ENCODE results near the gene SSBP1. TPM values are rescaled to one million over a fixed set of nuclear protein-coding genes. Genes with fewer than 3 reads are reported as not detected.
"Not testable (repeated sequence)": the region's sequence is repeated elsewhere in the genome, so short reads cannot be mapped to it uniquely, and the experiment has no call there.

Gene SSBP1
- polyA plus RNA-seq, 3 donors = 66.9 to 197 (median 184) TPM

- Histone ChIP-seq H3K27me3 (ENCODE audit: control insufficient read depth in 2 of 2, insufficient read depth in 2 of 2, low read length in 2 of 2) (no peaks in the 10 kb centered on the region), H3K27ac (ENCODE audit: low read depth in 1 of 2, low read length in 2 of 2) (no peak overlapping the region), H3K9ac (ENCODE audit: insufficient read depth, low read length, poor library complexity, severe bottlenecking) (no peak overlapping the region), H2AFZ (ENCODE audit: insufficient read depth, low read depth, low read length, poor library complexity, severe bottlenecking) (no peak overlapping the region), H3K4me3 (replicated peaks in 1 of 3; ENCODE audit: low read depth in 2 of 3, low read length in 3 of 3) (no peak overlapping the region), H3K4me2 (replicated peaks; ENCODE audit: extremely low read depth, low read length, poor library complexity, severe bottlenecking) (no peak overlapping the region), H3K9me3 (replicated peaks in 1 of 2; ENCODE audit: control insufficient read depth in 1 of 2, insufficient read depth in 1 of 2, low read length in 2 of 2) (peaks cover 17 to 36% of the 10 kb centered on the region in 2 donors), H4K20me1 (ENCODE audit: insufficient read depth, low read length) (no peaks in the 10 kb centered on the region), H3K79me2 (ENCODE audit: insufficient read depth, low read length) (no peaks in the 10 kb centered on the region), H3K36me3 (replicated peaks in 1 of 2; ENCODE audit: control insufficient read depth in 1 of 2, insufficient read depth in 2 of 2, low read length in 2 of 2) (peaks cover 92 to 100% of the 10 kb centered on the region in 2 donors), H3K4me1 (ENCODE audit: control insufficient read depth in 1 of 2, insufficient read depth in 2 of 2, low read length in 2 of 2) (no peaks in the 10 kb centered on the region)
- intact Hi-C loops (cut with micrococcal nuclease) = no loop called here
- WGBS (ENCODE audit: insufficient coverage) = no CpG with 5 or more reads among the region's 2 CpGs
- Mint-ChIP-seq H3K4me3 (no peak overlapping the region), H3K36me3 (peaks cover 73 to 93% of the 10 kb centered on the region in 2 donors), H3K27ac (no peak overlapping the region), H3K27me3 (ENCODE audit: low read depth in 3 of 3) (no peaks in the 10 kb centered on the region), H3K9me3 (peaks cover 19 to 30% (median 25%) of the 10 kb centered on the region in 7 donors), H3K4me1 (no peaks in the 10 kb centered on the region)
- TF ChIP-seq CTCF (IDR thresholded peaks at IDR 0.05) = no peak
- DNase-seq = no peak
These were observed 10.2 kb downstream of the SSBP1 start for GRCh38 chr7:141748396-141748795.

GRCh38 chr7:141751904-141752303 lies 13.7 kb downstream of the SSBP1 start:
- H3K27me3 Mint-ChIP-seq (ENCODE audit: low read depth in 3 of 3); H4K20me1 ChIP-seq (ENCODE audit: insufficient read depth, low read length); H2AFZ ChIP-seq (ENCODE audit: insufficient read depth, low read depth, low read length, poor library complexity, severe bottlenecking); DNase-seq; H3K27ac ChIP-seq (ENCODE audit: low read depth in 1 of 2, low read length in 2 of 2); H3K4me1 ChIP-seq (ENCODE audit: control insufficient read depth in 1 of 2, insufficient read depth in 2 of 2, low read length in 2 of 2); H3K4me3 Mint-ChIP-seq; H3K9ac ChIP-seq (ENCODE audit: insufficient read depth, low read length, poor library complexity, severe bottlenecking); H3K4me1 Mint-ChIP-seq; H3K79me2 ChIP-seq (ENCODE audit: insufficient read depth, low read length); H3K4me2 ChIP-seq (replicated peaks; ENCODE audit: extremely low read depth, low read length, poor library complexity, severe bottlenecking); H3K27me3 ChIP-seq (ENCODE audit: control insufficient read depth in 2 of 2, insufficient read depth in 2 of 2, low read length in 2 of 2): not testable (repeated sequence)
- intact Hi-C loops (cut with micrococcal nuclease) = loop anchor here in 1 of 2 donors (5.0 kb wide), 1 partner anchor 435 kb away; no protein-coding TSS in a partner anchor
- Histone ChIP-seq H3K36me3 (replicated peaks in 1 of 2; ENCODE audit: control insufficient read depth in 1 of 2, insufficient read depth in 2 of 2, low read length in 2 of 2) (peaks cover 66 to 93% of the 10 kb centered on the region in 2 donors), H3K9me3 (replicated peaks in 1 of 2; ENCODE audit: control insufficient read depth in 1 of 2, insufficient read depth in 1 of 2, low read length in 2 of 2) (peaks cover 17 to 36% of the 10 kb centered on the region in 2 donors), H3K4me3 (replicated peaks in 1 of 3; ENCODE audit: low read depth in 2 of 3, low read length in 3 of 3) (peak overlapping the region in 1 of 3 experiments; percentile 28)
- peak overlapping the region in 1 of 7 donors; percentile 75 for H3K27ac Mint-ChIP-seq
- WGBS (ENCODE audit: insufficient coverage) = no CpG with 5 or more reads among the region's 10 CpGs
- peaks cover 70 to 86% of the 10 kb centered on the region in 2 donors for H3K36me3 Mint-ChIP-seq
- peaks cover 19 to 30% (median 25%) of the 10 kb centered on the region in 7 donors for H3K9me3 Mint-ChIP-seq

Data from CD14-positive monocyte (primary cell).